Activated CD4-positive, alpha-beta T cell treated with anti-CD3 and anti-CD28 coated beads, Interleukin-2, amount 50 U/mL, for 24 hours (primary cell): Measurements from ENCODE around the gene SLC38A9.

Experiments
- DNase-seq, 2 donors: peaks; one replicate each; pipeline ENCODE4 v3.0.0-alpha.2; 2020; ENCODE audit warnings: low read depth in 1 of 2, low spot score in 1 of 2

The SLC38A9 gene

GRCh38 chr5:55584398-55585205 lies 127.5 kb downstream of the SLC38A9 start:
- DNase-seq = no peak

- no peak for DNase-seq
These were observed 128.5 kb downstream of the SLC38A9 start for GRCh38 chr5:55583578-55583977.

- no peak for DNase-seq
These were observed 129.9 kb downstream of the SLC38A9 start for GRCh38 chr5:55582256-55582655.

GRCh38 chr5:55580042-55580441 lies 132.1 kb downstream of the SLC38A9 start:
- no peak for DNase-seq

GRCh38 chr5:55578771-55579170 lies 133.4 kb downstream of the SLC38A9 start:
- DNase-seq = no peak

- no peak for DNase-seq
These were observed 134.6 kb downstream of the SLC38A9 start for GRCh38 chr5:55577353-55578060.

- no peak for DNase-seq
These were observed 135.5 kb downstream of the SLC38A9 start for GRCh38 chr5:55576661-55577060.
